ENCODE measurements around the gene SLC5A10.
"Not testable (repeated sequence)": the region's sequence is repeated elsewhere in the genome, so short reads cannot be mapped to it uniquely, and the experiment has no call there.

- TF ChIP-seq CTCF, POLR2A (IDR thresholded peaks at IDR 0.05): not testable (repeated sequence)
Measured at GRCh38 chr17:19070318-19071168, 118.6 kb downstream of the SLC5A10 start.

Data from esophagus squamous epithelium (tissue), 4 donors.